Prostate gland (tissue), 2 donors: ENCODE measurements around the gene ESR2.

Experiments used
- CTCF ChIP-seq, 4 experiments: fragments of 200-600 bp in 2 of 4; fragments of 450-650 bp in 2 of 4; sonication (generic) in 2 of 4; IDR thresholded peaks; 1 replicate in 3 of 4; 2 replicates in 1 of 4; pipeline ENCODE4 v1.5.1; 2016 to 2019; ENCODE audit warnings: antibody characterized with exemption in 4 of 4, mild to moderate bottlenecking in 2 of 4, moderate library complexity in 2 of 4
- POLR2A ChIP-seq: fragments of 450-650 bp; IDR thresholded peaks from one replicate; pipeline ENCODE4 v1.6.1; 2016; ENCODE audit warnings: antibody characterized with exemption, mild to moderate bottlenecking
- POLR2AphosphoS5 ChIP-seq: sonication (generic); formaldehyde crosslinking; IDR thresholded peaks from one replicate; pipeline ENCODE4 v1.6.1; 2017; ENCODE audit warnings: antibody characterized with exemption

DNA sequence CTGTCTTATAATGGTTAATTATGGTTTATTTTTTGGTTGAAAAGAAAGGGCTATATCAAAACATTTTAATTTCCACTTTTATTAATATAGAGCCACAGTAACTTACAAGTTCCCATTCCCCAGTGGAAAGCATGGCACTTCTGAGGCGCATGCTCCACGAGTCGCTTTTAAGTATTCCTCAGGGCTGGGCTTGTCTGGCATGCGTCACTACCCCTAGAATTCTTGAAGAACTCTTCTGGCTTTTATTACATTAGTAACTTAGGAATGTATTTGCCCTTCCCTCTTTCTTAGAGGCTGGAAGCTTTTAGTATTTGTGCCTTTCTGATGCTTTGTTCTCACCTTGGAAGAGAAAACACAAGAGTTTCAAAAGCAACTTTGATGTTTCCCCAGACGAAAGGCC, 81.1 kb downstream of the ESR2 start:
- TF ChIP-seq CTCF (IDR thresholded peaks at IDR 0.05) (no peak), POLR2A (no peak), POLR2AphosphoS5 (no peak)
